GM12874 (cell line): Measurements from ENCODE around the gene VPS45.

Source experiments
- TF ChIP-seq, protein P1 (sequence below): IDR thresholded peaks from 2 replicates; pipeline ENCODE4 v1.5.1; 2011; ENCODE audit warnings: low read depth, mild to moderate bottlenecking, control low read depth, low read length, moderate library complexity; ENCODE audit not compliant: insufficient read depth

The VPS45 gene

DNA sequence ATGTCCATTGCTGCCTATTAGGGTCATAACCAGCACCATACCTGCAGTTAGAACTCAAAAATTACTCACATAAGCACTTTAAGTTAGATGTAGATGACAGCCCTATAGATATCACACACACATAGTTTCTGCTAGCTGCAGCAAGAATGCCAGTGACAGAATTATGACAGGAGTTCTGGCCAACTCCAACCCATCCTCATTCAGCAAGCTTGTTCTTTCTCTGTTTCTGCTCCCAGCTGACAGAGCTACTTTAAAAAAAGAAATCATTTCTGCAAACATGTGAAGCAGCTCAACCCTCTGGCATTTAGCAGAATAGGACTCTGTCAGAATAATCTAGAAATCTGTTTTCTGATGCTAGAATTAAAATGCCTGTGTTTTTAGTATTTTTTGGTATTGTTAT, 33.2 kb upstream of the VPS45 start:
- TF ChIP-seq, protein P1, sequence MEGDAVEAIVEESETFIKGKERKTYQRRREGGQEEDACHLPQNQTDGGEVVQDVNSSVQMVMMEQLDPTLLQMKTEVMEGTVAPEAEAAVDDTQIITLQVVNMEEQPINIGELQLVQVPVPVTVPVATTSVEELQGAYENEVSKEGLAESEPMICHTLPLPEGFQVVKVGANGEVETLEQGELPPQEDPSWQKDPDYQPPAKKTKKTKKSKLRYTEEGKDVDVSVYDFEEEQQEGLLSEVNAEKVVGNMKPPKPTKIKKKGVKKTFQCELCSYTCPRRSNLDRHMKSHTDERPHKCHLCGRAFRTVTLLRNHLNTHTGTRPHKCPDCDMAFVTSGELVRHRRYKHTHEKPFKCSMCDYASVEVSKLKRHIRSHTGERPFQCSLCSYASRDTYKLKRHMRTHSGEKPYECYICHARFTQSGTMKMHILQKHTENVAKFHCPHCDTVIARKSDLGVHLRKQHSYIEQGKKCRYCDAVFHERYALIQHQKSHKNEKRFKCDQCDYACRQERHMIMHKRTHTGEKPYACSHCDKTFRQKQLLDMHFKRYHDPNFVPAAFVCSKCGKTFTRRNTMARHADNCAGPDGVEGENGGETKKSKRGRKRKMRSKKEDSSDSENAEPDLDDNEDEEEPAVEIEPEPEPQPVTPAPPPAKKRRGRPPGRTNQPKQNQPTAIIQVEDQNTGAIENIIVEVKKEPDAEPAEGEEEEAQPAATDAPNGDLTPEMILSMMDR: no peak

DNA sequence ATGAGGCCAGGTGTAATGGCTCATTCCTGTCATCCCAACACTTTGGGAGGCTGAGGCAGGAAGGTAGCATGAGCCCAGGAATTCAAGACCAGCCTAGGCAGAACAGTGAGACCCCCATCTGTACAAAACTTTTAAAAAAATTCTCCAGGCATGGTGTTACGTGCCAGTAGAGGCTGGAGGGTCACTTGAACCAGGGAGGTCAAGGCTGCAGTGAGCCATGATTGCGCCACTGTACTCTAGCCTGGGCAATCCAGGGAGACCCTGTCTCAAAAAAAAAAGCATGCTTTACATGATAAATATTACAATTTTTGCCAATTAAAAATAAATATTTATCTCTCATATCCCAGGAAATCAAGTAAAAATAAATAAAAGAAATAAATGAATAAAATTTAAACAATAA, 17.6 kb upstream of the VPS45 start:
- TF ChIP-seq, protein P1: no peak

DNA sequence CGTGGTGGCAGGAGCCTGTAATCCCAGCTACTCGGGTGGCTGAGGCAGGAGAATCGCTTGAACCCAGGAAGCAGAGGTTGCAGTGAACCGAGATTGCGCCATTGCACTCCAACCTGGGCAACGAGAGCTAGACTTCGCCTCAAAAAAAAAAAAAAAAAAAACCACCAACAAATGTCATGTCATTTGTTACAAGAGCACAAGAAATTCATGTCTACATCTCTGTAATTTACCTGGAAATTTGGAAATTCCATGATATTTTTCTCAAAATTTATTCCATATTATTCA, 16.5 kb upstream of the VPS45 start:
- TF ChIP-seq, protein P1: no peak

DNA sequence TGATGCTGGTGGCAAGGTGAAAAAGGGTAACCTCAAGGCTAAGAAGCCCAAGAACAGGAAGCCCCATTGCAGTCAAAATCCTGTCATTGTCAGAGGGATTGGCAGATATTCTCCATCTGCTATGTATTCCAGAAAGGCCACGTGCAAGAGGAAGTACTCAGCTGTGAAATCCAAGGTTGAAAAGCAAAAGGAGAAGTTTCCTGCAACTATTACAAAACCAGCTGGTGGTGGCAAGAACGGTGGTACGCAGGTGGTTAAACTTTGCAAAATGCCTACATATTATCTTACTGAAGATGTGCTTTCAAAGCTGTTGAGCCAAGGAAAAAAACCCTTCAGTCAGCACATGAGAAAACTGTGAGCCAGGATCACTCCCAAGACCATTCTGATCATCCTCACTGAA, 13.7 kb upstream of the VPS45 start:
- TF ChIP-seq, protein P1: no peak

DNA sequence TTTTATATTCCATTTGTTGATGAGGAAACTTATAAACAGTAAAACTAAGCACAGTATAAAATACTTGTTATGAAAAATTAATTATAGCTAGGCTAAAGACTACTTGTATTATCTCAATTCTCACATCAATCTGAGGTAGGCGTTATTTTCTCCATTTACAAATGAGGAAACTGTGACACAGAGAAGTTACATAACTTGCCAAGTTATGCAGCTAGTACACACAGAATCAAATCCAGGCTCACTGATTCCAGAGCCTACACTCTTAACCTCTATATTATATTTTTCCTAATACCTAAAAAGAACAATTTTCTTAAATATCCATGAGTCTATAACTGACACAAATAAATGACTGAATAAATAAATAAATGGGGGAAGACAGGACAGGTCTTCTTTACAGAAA, 11.2 kb upstream of the VPS45 start:
- TF ChIP-seq, protein P1: no peak

DNA sequence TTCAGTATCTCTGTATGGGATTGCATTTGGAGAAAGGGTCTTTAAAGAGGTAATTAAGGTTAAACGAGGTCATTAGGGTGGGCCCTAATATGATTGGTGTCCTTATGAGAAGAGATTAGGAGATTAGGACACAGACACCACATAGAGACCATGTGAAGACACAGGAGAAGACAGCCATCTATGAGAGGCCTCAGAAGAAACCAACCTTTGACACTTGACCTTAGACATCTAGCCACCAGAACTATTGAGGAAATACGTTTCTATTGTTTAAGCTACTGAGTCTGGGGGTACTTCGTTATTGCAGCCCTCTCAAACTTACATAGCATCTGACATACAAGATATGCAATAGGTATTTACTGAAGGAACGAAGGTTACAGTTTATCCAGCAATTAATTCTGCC, 7.3 kb upstream of the VPS45 start:
- TF ChIP-seq, protein P1: no peak

DNA sequence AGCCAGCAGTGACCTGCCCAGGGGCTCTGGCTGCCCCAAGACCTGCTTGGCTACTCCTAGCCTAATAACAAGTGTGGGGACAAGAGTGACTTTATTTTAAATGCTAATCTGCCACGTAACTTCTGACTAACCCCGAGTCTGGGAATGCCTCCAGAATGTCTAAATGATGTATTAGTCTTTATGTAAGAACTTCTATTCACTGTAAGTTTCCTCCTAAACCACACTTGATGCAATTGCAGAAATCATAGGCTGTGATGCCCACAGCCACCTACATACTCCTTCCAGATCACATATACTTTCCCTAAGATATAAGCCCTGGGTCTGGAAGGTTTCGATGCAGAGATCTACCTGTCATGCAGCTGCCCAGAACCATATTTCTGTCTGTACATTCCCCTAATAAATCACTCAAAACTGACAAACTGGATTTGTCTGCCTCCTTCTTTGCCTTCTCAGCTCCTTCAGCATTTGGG, 5.9 kb upstream of the VPS45 start:
- TF ChIP-seq, protein P1: no peak

DNA sequence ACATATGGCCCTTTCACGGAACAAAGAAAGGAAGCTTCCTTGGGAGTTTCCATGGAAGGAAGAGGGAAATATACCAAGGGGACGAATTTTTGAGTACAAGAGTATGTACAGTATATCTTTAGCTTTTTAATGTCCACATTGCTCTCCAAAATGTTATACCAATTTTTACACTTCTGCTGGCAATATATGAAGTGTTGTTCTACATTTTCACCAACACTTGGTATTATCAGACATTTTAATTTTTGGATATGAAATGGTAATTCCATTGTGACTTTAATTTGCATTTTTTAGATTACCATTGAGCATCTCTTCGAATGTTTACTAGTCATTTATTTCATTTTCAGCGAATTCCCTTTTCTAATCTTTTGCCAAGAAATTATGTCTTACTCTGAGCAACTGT, 5.5 kb upstream of the VPS45 start:
- TF ChIP-seq, protein P1: no peak
